Left ventricle myocardium superior (tissue), 1 donor: ENCODE results near the gene PNMA5. TPM values are rescaled to one million over a fixed set of nuclear protein-coding genes. Genes with fewer than 3 reads are reported as not detected.

Source experiments
- ATAC-seq: fragments of 200-7000 bp; cut with Tn5 transposase; one replicate; pipeline ENCODE4 v1.9.1; 2020; ENCODE audit warnings: mild to moderate bottlenecking, moderate library complexity
- DNase-seq: peaks from one replicate; pipeline ENCODE4 v3.0.0-alpha.2; 2020
- intact Hi-C: fragments of 100-400 bp; cut with micrococcal nuclease; formaldehyde crosslinking; loops from one replicate; pipeline ENCODE4 v1.11.0; 2022
- total RNA-seq: library from RNA; stranded (reverse); fragmentation: NEBNext Ultra II Directional; extraction: Animal tissue kit (Norgen Biotek cat#: 25700); gene quantifications from one replicate; pipeline ENCODE4 v1.2.1, GENCODE V29; 2021
- donor health status: DM: no; HTN: yes; CAD: no; lungs with severe emphysema.

The PNMA5 gene
- total RNA-seq, 1 donor from 2014 or later: not detected

- no peak for ATAC-seq
- no peak for DNase-seq
- intact Hi-C loops: no loop called here
Observed at GRCh38 chrX:152960115-152960514, 33.8 kb downstream of the PNMA5 start.

- no peak for DNase-seq
- intact Hi-C loops: no loop called here
- ATAC-seq: no peak
Observed at GRCh38 chrX:152959626-152960025, 34.3 kb downstream of the PNMA5 start.

GRCh38 chrX:152958524-152959465 is 35.1 kb downstream of the PNMA5 start:
- intact Hi-C loops: no loop called here
- ATAC-seq: peak; percentile 99

GRCh38 chrX:152958047-152958446 is 35.9 kb downstream of the PNMA5 start:
- intact Hi-C loops: no loop called here
- ATAC-seq (no peak), DNase-seq (no peak)

More at GRCh38 chrX:152958524-152959465, 35.1 kb downstream of the PNMA5 start:
- peak; percentile 91 for DNase-seq

GRCh38 chrX:152950786-152951185 is 43.1 kb downstream of the PNMA5 start:
- DNase-seq (no peak), ATAC-seq (no peak)
- intact Hi-C loops: no loop called here

GRCh38 chrX:152949114-152949513 is 44.8 kb downstream of the PNMA5 start:
- no peak for DNase-seq
- intact Hi-C loops: no loop called here
- ATAC-seq: no peak

- ATAC-seq: no peak
- intact Hi-C loops: no loop called here
- no peak for DNase-seq
Observed at GRCh38 chrX:152946681-152947080, 47.2 kb downstream of the PNMA5 start.

GRCh38 chrX:152945021-152945979 is 48.6 kb downstream of the PNMA5 start:
- no peak for DNase-seq
- ATAC-seq: no peak
- intact Hi-C loops: no loop called here

GRCh38 chrX:152943826-152944225 is 50.1 kb downstream of the PNMA5 start:
- no peak for DNase-seq
- intact Hi-C loops: no loop called here
- ATAC-seq: no peak

- ATAC-seq (no peak), DNase-seq (no peak)
- intact Hi-C loops: no loop called here
Observed at GRCh38 chrX:152942077-152942442, 51.9 kb downstream of the PNMA5 start.

GRCh38 chrX:152941328-152942076 is 52.4 kb downstream of the PNMA5 start:
- DNase-seq: peak; percentile 94
- intact Hi-C loops: no loop called here
- ATAC-seq: peak; percentile 96

Other genes starting within 250 kb of the PNMA5 start
- not detected for gene MAGEA2, start 240.3 kb downstream of the PNMA5 start, total RNA-seq
- not detected for gene CSAG3, start 234.9 kb downstream of the PNMA5 start, total RNA-seq
- gene MAGEA6, start 224.4 kb downstream of the PNMA5 start, total RNA-seq: not detected
- 27.9 TPM for gene CETN2, start 163.4 kb downstream of the PNMA5 start, total RNA-seq
- gene NSDHL, start 163.1 kb downstream of the PNMA5 start, total RNA-seq: 26.7 TPM
- gene ZNF185, start 96.0 kb downstream of the PNMA5 start, total RNA-seq: 2.5 TPM
- gene PNMA3, start 62.4 kb upstream of the PNMA5 start, total RNA-seq: 1.8 TPM
- 1.9 TPM for gene PNMA6A, start 78.3 kb upstream of the PNMA5 start, total RNA-seq
- not detected for gene MAGEA1, start 185.2 kb upstream of the PNMA5 start, total RNA-seq